ENCODE data around the gene HSPA4L. TPM values are rescaled to one million over a fixed set of nuclear protein-coding genes. Genes with fewer than 3 reads are reported as not detected.

Gene HSPA4L
- total RNA-seq, 4 donors from 2014 or later: 0.36 to 1.2 (median 0.74) TPM

DNA sequence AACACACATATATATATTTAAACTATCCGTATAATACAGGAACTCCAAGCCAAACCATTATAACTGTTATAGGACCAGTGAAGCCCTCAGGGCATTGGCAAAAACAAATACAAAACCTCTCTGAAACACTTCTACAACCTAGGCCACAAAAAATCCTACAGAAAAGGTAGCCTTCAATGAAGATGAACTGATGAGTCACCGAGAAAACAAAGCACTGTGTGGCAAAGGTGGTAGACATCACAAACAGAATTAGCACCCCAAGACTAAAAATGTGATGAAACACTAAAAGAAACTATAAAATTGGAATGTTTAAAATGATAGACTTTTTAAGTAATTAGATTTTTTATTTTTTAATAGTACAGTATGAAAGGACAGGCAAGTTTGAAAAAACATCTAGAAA is 5.5 kb upstream of the HSPA4L start:
- no peak overlapping the region for H3K4me3 ChIP-seq
- ATAC-seq: no peak
- no peaks in the 10 kb centered on the region for H3K27me3 ChIP-seq
- intact Hi-C loops (cut with DNase I; ENCODE audit: low total_unique reads): no loop called here
- no peaks in the 10 kb centered on the region for H3K36me3 ChIP-seq
- no peak for TF ChIP-seq POLR2A (IDR thresholded peaks at IDR 0.05)
- TF ChIP-seq, protein P1, sequence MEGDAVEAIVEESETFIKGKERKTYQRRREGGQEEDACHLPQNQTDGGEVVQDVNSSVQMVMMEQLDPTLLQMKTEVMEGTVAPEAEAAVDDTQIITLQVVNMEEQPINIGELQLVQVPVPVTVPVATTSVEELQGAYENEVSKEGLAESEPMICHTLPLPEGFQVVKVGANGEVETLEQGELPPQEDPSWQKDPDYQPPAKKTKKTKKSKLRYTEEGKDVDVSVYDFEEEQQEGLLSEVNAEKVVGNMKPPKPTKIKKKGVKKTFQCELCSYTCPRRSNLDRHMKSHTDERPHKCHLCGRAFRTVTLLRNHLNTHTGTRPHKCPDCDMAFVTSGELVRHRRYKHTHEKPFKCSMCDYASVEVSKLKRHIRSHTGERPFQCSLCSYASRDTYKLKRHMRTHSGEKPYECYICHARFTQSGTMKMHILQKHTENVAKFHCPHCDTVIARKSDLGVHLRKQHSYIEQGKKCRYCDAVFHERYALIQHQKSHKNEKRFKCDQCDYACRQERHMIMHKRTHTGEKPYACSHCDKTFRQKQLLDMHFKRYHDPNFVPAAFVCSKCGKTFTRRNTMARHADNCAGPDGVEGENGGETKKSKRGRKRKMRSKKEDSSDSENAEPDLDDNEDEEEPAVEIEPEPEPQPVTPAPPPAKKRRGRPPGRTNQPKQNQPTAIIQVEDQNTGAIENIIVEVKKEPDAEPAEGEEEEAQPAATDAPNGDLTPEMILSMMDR (IDR thresholded peaks at IDR 0.05 in 4 of 5, conservative IDR thresholded peaks at IDR 0.05 in 1 of 5): no peak
- DNase-seq: no peak
- in situ Hi-C loops (cut with MboI; ENCODE audit: low sequenced_read_pairs in 4 of 4): loop anchor here in 1 of 4 donors (25.0 kb wide), 1 partner anchor 186 kb away; the partner anchor contains the start of genes ABHD18 and MFSD8
- H3K4me1 ChIP-seq: no peaks in the 10 kb centered on the region
- no peak overlapping the region for H3K27ac ChIP-seq
- no peaks in the 10 kb centered on the region for H3K9me3 ChIP-seq

DNA sequence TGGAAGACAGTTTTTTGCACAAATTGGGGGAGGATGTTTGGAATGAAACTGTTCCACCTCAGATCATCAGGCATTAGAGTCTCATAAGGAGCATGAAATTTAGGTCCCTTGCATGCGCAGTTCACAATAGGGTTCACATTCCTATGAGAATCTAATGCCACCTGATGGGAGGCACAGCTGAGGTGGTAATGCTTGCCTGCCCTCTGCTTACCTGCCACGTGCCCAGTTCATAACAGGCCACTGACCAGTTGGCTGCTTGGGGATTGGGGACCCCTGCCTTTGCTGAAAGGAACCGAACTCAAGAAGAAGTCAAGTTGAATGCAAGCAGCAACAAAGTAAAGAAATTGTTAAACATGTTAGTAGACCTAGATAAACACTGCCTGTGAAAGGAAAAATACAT is 4.6 kb upstream of the HSPA4L start:
- no peaks in the 10 kb centered on the region for H3K4me1 ChIP-seq
- ATAC-seq (no peak), DNase-seq (no peak)
- H3K9me3 ChIP-seq: no peaks in the 10 kb centered on the region
- H3K4me3 ChIP-seq: no peak overlapping the region
- in situ Hi-C loops (cut with MboI; ENCODE audit: low sequenced_read_pairs in 4 of 4) (loop anchor here in 1 of 4 donors (25.0 kb wide), 1 partner anchor 185 kb away; the partner anchor contains the start of genes ABHD18 and MFSD8), intact Hi-C loops (cut with DNase I; ENCODE audit: low total_unique reads) (no loop called here)
- H3K27ac ChIP-seq: no peak overlapping the region
- no peak for TF ChIP-seq POLR2A (IDR thresholded peaks at IDR 0.05)
- TF ChIP-seq, protein P1 (IDR thresholded peaks at IDR 0.05 in 4 of 5, conservative IDR thresholded peaks at IDR 0.05 in 1 of 5): no peak
- H3K36me3 ChIP-seq: no peaks in the 10 kb centered on the region
- no peaks in the 10 kb centered on the region for H3K27me3 ChIP-seq

DNA sequence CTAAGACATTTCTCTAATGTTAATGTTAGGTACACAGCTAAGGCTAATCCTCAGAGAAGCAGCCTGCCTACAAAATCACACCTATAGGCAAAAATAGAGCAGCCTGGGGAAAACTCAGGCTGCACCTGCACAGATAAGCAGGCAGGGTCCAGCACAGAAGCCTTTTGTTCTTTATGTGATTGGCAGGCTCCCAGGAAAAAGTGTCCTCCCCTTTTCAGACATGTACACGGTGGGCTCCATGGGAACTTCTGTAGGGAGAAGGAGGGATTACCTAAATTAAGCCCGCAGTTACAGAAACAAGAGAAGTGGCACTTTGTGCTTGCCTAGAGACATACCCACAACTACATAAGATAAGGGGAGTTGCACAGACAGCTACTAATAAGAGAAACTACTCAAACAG is 4.0 kb upstream of the HSPA4L start:
- no peaks in the 10 kb centered on the region for H3K36me3 ChIP-seq
- no peaks in the 10 kb centered on the region for H3K9me3 ChIP-seq
- H3K4me1 ChIP-seq: no peaks in the 10 kb centered on the region
- in situ Hi-C loops (cut with MboI; ENCODE audit: low sequenced_read_pairs in 4 of 4): loop anchor here in 1 of 4 donors (25.0 kb wide), 1 partner anchor 184 kb away; the partner anchor contains the start of genes ABHD18 and MFSD8
- no peak for DNase-seq
- intact Hi-C loops (cut with DNase I; ENCODE audit: low total_unique reads): no loop called here
- no peak for TF ChIP-seq POLR2A (IDR thresholded peaks at IDR 0.05)
- TF ChIP-seq, protein P1 (IDR thresholded peaks at IDR 0.05 in 4 of 5, conservative IDR thresholded peaks at IDR 0.05 in 1 of 5): no peak
- no peak overlapping the region for H3K4me3 ChIP-seq
- H3K27me3 ChIP-seq: no peaks in the 10 kb centered on the region
- H3K27ac ChIP-seq: no peak overlapping the region
- ATAC-seq: no peak

DNA sequence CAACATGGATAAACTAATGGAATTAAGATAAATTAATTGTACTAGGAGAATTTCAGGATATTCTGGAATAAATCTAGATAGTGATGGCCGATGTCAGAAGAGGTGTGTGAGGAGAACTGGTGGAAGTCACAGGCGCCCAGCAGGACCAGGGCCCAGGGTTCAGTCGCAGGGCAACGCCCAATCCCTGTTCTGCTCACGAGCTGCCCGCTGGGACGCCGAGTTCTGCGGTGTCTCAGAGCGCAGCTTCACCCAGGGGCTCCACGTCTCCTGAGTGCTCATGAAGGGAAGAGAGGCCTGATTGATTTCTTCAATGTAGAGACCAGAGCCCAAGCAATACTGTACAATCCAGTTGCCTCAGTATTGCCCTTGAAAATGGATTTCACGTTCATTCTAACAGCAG is 1.5 kb upstream of the HSPA4L start:
- intact Hi-C loops (cut with DNase I; ENCODE audit: low total_unique reads): loop anchor here (5.0 kb wide), 2 partner anchors 148 to 282 kb away; partner anchors contain the start of genes INTU and LARP1B
- DNase-seq: no peak

More for the DNA sequence above, 1.5 kb upstream of the HSPA4L start:
- no peaks in the 10 kb centered on the region for H3K36me3 ChIP-seq
- H3K27ac ChIP-seq: no peak overlapping the region
- ATAC-seq: no peak
- H3K9me3 ChIP-seq: no peaks in the 10 kb centered on the region
- no peak for TF ChIP-seq POLR2A (IDR thresholded peaks at IDR 0.05)
- TF ChIP-seq, protein P1 (IDR thresholded peaks at IDR 0.05 in 4 of 5, conservative IDR thresholded peaks at IDR 0.05 in 1 of 5): no peak
- H3K27me3 ChIP-seq: no peaks in the 10 kb centered on the region
- H3K4me3 ChIP-seq: no peak overlapping the region
- in situ Hi-C loops (cut with MboI; ENCODE audit: low sequenced_read_pairs in 4 of 4): loop anchor here in 2 of 4 donors (10.0 to 25.0 kb wide), 2 partner anchors 104 to 182 kb away; partner anchors contain the start of genes ABHD18 (in 1 of the 2), MFSD8 (in 1 of the 2) and PLK4 (in 1 of the 2)
- H3K4me1 ChIP-seq: peaks cover 0 to 10% of the 10 kb centered on the region in 2 donors
